ENCODE measurements around the gene GOLGA8T. TPM values are rescaled to one million over a fixed set of nuclear protein-coding genes. Genes with fewer than 3 reads are reported as not detected.
"Not testable (repeated sequence)": the region's sequence is repeated elsewhere in the genome, so short reads cannot be mapped to it uniquely, and the experiment has no call there.

The GOLGA8T gene, protein sequence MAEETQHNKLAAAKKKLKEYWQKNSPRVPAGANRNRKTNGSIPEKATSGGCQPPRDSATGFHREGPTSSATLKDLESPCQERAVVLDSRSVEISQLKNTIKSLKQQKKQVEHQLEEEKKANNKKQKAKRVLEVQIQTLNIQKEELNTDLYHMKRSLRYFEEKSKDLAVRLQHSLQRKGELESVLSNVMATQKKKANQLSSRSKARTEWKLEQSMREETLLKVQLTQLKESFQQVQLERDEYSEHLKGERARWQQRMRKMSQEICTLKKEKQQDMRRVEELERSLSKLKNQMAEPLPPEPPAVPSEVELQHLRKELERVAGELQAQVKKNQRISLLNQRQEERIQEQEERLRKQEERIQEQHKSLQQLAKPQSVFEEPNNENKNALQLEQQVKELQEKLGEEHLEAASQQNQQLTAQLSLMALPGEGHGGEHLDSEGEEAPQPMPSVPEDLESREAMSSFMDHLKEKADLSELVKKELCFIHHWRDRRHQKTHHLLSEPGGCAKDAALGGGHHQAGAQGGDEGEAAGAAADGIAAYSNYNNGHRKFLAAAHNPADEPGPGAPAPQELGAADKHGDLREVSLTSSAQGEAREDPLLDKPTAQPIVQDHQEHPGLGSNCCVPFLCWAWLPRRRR
- polyA plus RNA-seq (2013, experiment 1 of 2; ENCODE audit: insufficient read length), result not detected
- not detected for polyA plus RNA-seq (2013, experiment 2 of 2; ENCODE audit: insufficient read length)

DNA sequence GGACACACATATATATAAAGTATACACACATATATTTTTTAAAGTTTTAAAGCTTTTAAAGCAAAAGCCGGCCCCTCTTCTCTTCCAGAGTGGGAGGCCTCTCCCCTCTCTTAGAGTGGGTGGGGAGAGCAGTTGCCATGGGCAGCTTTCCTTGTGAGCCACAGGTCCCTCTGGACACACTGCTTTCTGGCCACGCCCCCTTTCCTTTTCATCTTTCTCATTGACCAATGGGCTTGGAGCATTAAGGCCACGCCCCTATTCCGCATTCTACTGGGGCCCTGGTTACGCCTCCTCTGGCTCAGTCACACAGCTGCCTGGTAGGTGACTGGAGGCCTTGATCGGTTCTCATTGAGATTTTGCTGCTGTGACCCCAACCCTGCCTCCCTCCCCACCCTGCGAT lies at the start of gene GOLGA8T:
TSS of gene GOLGA8T (plus strand) at position 301 of the 400 bp plus-strand sequence. CDS start at position 399, 98 bp downstream.
- DNase-seq, result not testable (repeated sequence)

DNA sequence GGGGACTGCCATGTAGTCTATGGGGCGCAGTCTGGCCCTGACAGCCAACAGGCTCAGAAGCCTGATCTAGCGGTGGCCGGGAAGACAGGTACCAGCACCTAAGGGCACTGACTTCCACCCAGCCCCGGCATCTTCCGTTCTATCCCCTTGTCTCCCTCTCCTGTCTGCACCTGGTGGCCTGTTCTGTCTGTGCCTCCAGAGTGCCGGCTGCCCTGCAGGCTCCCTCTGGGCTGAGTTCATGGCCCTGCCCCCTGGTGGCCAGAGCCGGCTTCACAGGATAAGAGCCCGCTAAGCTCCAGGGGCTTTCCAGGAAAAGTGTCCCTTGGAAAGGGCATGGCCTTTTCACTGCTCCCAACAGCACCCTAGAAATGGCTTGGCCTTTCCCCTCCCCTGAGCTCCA lies 37.0 kb upstream of the GOLGA8T start:
- not testable (repeated sequence) for DNase-seq

DNA sequence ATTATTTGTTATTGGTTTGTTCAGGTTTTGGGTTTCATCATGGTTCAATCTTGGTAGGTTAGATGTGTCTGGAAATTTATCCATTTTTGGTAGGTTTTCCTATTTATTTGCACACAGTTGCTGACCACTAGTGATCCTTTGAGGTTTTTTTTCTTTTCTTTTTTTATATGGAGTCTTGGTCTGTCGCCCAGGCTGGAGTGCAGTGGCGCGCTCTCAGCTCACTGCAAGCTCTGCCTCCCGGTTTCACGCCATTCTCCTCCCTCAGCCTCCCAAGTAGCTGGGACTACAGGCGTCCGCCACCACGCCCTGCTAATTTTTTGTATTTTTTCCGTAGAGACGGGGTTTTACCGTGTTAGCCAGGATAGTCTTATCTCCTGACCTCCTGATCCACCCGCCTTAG lies 32.0 kb upstream of the GOLGA8T start:
- not testable (repeated sequence) for DNase-seq

DNA sequence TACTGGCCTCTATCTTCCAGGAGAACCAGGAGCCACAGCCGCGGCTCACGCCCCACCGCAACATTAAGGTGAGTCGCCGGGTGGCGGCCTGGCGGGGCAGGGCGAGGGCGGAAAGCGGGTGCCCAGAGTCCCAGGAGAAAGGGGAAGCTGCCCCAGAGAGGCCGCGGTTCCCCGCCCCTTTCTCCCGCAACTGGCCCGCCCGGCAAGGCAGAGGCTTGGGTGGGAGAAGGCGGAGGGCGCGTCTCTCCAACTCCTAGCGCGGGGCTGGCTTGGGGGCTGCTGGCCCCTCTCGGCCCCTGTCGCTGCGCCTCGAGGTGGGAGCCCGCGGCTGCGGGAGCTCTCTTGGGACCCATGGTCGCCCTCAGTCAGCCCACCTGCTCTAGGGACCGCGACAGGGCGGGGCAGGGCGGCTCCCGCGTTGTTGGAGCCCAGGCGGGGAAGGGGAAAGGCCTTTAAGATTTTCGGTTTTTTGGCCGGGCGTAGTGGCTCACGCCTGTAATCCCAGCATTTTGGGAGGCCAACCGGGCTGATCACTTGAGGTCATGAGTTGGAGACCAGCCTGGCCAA lies 30.8 kb upstream of the GOLGA8T start:
- DNase-seq, result not testable (repeated sequence)

DNA sequence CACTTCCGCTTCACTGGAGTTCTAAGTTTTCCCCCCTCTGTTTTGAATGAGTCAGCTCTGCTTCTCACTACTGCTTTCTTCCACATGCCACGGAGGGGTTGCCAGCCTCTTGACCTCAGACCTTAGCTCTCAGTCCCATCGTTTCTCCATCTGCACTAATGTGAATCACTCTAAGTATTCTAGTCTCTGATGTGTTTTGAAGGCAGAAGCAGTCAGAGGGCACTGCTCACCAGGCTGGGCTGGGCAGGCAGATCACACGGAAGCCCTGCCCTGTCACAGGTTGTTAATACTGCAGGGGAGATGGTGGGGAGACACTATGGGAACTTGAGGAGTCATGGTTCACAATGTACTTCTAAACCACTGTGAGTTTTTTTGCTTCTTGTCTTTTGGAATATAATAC lies 24.3 kb upstream of the GOLGA8T start:
- DNase-seq, result not testable (repeated sequence)

DNA sequence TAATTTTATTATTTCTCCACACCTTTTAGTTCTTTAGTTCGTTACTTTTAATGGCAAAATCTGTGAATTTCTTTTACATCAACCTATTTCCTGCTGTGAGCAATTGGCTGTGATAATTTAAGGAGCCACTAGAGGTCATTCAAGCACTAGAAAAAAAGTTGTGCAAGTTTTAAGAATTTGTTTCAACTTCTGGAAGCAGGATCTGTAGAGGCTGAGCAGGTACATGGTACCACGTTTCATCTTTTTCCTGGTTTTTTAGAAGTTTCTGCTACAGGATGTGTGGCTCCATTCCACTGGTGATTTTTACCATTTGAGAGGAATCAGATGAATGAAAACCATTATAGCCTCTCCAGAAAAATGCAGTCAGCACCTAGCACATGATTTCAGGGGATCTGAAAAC lies 4.8 kb upstream of the GOLGA8T start:
- DNase-seq, result peak; percentile 3

DNA sequence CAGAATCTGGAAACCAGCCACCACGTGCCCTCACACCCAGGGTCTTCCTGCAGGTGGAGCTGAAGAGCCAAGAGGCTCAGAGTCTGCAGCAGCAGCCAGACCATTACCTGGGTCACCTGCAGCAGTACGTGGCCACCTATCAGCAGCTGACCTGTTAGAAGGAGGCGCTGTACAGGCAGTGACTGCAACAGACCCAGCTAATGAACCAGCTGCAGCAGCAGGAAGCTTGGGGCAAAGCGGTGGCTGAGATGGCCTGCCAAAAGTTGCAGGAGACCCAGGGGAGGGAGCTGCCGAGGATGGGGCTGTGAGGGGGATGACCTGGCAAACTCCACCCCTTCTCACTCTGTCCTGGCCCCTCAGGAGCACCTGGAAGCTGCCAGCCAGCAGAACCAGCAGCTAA lies 8.4 kb downstream of the GOLGA8T start:
- not testable (repeated sequence) for DNase-seq

DNA sequence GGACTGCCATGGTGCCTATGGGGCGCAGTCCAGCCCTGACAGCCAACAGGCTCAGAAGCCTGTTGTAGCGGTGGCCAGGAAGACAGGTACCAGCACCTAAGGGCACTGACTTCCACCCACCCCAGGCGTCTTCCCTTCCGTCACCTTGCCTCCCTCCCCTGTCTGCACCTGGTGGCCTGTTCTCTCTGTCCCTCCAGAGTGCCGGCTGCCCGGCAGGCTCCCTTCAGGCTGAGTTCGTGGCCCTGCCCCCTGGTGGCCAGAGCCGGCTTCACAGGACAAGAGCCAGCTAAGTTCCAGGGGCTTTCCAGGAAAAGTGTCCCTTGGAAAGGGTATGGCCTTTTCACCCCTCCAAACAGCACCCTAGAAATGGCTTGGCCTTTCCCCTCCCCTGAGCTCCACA lies 15.0 kb downstream of the GOLGA8T start:
- not testable (repeated sequence) for DNase-seq

DNA sequence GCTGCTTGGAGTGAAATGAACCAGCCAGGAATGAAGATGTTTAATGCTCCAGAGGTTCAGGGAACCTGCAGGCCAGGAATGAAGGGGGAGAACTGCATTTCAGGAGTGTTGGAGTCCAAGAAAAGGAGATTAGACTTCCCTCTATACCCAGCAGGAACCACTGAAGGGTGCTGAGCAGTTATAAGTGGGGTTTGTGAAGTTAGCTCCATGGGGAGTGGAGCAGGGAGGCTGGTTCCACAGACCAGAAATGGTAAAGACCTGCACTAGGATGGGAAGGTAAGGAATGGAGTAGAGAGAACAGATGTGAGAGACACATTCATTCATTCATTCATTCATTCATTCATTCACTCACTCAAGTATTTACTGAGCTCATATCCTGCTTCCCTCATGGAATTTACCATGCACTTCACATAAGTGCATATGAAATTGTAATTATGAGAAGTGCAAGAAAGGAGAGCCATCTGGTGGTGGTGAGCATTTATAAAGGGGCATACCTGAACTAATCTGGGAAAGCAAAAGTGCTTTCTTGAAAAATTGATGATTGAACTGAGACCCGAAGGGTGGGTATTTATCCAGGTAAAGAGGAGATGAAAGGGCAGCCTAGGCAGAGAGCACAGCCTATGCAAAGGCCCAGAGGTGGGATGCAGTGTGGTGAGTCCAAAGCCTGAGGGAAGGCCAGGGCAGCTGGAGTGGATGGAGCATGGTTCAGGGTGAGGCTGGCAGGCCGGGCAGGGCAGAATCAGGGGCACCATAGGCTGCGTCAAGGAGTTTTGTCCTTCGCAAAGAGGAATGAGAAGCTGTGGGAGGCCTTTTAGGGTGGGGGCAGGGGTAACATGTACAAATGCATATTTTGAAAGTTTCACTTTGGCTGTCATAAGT lies 27.9 kb downstream of the GOLGA8T start:
- DNase-seq, result not testable (repeated sequence)

DNA sequence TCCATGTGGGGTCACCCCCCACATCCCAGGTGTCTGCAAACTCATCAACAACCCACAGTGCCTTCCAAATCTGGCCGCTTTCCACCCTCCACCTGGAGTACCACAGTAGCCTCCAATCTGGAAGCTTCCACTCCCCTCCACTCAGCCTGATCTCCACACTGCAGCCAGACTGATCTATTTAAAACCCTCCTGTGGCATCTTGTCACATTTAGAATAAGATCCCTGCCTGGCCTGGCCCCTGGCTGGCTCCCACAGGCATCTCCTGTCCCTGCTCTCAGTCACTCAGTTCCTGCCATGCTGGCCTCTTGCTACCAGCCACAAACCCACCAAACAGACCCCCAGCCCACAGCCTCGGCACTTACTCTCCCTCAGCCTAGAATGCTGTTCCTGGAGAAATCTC lies 28.9 kb downstream of the GOLGA8T start:
- DNase-seq, result not testable (repeated sequence)

DNA sequence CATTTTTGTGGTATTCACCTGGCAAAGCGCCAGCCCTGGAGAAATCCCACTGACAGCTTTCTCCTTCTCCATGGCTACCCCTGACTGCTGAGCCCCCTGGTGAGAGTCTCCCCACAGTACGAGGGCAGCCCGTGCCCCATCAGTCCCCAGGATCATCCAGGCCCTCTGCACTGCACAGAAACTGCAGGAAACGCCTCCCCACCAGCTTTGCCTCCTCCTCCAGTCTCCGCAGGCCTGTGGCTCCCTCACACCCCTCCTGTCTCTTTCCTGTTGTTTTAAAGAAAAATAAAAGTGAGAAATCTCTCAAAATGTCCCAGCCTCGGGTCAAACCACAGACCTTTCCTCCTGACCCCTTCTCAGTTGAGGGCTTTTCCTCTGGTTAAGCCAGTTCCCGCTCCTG lies 29.4 kb downstream of the GOLGA8T start:
- not testable (repeated sequence) for DNase-seq

DNA sequence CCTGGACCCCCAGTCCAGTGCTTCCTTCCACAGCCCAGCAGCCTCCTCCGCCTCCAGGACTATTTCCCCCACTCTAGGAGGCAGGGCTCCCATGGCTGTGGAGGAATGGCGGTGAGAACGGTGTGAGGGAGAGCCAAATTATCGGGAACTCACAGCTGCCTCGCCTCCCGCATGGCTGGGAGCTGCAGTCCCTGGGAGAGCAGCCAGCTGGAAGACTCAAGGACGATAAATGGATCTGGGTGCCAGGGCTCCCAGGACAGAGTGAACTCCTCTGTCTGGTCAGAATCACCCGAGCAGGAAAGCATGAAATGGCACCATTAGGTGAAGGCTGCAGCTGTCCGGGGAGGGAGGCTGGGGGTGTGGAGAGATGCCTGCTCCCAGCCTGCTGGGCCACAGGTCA lies 32.6 kb downstream of the GOLGA8T start:
- DNase-seq, result not testable (repeated sequence)

DNA sequence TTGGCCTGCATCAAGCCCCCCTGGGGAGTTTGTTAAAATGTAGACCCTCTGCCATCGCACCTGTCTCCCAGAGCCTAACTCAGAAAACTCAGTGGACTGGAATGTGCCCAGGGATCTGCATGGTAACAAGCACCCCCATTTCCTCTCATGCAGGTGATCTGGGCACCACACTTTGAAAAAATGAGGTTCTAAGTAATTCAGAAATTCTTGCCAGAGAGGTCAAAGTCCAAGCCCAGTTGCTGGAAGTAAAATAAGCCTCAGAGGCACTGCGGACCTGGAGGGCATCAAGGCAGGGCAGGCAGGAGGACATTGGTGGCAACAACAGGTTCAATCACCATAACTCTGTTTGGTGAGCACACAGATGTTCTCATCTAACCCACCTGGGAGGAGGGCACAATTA lies 33.0 kb downstream of the GOLGA8T start:
- DNase-seq, result not testable (repeated sequence)

DNA sequence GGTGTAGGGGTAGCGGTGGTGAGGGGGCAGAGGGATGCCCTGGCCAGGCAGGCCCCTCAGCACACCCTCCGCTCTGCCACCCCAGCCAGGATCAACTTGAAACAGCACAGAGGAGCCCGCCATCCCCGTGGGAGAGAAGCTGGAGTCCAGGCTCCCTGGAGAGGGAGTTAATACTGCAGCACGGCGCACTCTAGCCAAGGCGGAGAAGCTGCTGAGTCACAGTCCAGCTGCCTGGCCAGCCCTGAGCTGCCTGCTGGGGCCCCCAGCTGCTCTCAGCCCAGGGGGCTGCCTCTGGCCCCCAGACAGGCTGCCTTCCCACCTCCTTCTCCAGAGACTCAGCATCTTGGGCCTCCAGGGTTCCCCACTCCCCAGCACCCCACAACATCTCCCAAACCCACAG lies 36.6 kb downstream of the GOLGA8T start:
- not testable (repeated sequence) for DNase-seq

DNA sequence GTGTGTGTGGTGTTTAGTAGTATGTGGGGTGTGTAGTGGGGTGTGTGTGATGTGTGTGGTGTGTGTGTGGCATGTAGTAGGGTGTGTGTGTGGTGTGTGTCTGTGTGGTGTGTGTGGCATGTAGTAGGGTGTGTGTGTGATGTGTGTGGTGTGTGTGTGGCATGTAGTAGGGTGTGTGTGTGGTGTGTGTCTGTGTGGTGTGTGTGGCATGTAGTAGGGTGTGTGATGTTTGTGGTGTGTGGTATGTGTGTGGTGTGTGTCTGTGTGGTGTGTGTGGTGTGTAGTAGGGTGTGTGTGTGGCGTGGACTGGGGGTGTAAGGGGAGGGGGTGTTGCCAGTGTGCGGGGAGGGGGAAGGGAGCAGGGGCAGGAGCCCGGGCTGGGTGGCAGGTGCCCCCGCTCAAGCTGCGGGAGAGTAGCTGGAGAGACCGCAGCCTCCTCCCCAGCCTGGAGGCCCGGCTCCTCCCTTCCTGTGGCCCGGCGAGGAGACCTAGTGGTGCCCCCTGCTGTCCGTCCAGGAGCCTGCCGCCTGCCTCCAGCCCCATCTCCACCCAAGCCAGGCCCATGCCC lies 38.3 kb downstream of the GOLGA8T start:
- peak; percentile 0 for DNase-seq

DNA sequence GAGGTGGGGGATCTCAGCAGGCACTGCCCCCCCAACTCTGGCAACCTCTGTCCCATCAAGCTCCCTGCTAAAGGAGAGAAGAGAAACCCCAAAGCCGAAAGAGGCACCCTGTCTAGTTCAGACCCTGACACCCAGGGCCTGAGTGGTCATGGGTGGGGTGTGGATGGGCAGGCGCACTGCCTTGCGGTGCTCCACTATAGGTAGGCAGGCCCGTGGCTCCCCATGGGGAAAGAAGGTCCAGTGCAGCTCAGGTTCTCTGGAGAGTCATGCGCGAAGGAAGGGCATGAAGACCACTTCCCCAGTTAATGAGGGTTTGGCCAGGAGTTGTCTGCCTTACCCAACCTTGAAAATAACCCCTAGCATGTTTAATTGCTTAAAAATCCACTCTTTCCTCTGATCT lies 40.4 kb downstream of the GOLGA8T start:
- not testable (repeated sequence) for DNase-seq

DNA sequence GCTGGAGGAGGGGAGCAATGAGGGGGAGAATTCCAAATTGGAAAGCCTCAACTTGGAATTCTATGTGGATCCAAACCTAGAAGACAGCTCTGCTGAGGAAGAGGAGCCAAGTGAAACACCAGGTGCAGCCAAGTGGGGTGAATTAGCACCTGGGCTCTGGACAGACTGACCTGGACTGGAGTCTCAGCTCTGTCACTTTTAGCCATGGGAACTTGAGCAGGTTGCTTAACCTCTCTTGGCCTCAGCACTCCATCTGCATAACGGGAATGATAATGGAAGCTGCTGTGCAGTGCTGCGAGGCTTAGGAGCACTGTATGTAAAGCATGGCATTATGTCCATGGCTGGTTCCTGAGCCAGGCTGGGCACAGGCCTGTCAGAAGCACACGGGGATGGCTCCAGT lies 41.8 kb downstream of the GOLGA8T start:
- not testable (repeated sequence) for DNase-seq

DNA sequence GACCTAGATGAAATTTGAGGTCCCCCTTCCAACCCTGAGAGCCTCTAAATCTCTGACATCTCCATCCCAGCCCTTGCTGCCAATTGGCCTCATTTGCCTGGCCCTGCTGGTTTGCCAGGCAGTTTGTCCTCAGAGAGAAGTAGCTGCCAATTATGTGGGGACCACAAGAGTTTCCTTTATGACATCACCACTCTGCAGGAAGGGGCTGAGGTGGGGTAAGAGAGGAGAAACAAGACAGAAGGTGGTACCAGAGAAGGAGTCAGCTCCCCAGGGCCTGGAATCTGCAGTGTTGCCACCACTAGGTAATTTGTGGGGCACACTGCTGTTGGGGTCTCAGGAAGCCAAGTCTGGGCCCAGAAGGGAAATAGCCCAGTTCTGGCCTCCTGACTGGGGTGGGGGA lies 45.0 kb downstream of the GOLGA8T start:
- DNase-seq, result not testable (repeated sequence)

DNA sequence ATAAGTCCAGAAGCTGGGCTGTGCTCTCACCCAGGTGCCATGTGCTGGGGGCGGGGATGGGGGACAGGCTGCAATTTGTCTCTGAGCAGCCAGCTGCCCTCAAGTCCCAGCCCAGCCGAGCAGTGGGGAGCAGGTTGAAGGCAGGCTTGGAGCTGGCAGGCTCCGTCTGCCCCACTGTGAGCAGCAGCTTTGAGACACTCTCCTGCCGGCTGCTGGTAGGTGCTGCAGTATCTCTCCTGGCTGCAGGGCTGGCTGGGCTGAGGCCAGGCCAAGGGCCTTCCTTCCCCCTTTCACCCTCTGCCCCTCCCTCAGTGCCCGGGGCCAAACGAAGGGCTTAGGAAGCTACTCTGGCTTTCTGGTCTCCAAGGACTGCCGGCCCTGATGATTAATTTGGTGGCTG lies 50.6 kb downstream of the GOLGA8T start:
- not testable (repeated sequence) for DNase-seq

DNA sequence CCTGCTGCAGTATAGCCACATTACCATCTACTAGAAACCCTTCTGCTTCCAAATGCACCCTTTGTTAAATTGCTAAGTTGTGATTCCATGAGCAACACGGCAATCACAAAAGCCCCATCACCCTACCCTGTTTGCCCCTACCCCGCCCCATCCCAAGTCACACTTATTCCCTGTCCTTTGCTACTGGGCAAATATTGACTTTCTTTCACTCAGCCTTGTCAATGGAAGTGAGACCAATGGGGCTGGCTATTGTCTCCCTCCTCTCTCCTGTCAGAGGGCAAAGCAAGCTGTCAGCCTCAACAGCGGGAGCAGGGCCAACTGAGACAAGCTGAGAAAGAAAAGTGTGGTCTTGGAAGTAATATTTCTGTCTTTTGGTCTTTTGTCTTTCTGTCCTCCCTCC lies 52.6 kb downstream of the GOLGA8T start:
- DNase-seq, result not testable (repeated sequence)

DNA sequence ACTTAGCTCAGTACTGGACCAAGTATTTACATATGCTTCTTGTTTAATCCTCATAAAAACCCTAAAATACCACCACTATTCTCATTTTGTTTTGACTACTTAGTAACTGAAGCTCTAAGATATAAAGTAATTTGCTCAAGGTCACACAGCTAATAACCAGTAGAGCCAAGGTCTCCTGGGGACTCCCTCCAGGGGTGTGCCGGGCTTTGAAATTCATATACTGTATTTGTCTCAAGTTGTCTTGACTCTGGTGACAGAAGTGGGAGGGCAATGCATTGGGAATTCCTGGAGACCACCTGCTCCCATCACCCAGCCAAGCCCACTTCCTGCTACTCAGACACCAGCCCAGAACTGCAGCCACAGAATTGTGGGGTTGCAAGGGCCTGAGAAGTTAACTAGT lies 54.9 kb downstream of the GOLGA8T start:
- DNase-seq, result not testable (repeated sequence)

DNA sequence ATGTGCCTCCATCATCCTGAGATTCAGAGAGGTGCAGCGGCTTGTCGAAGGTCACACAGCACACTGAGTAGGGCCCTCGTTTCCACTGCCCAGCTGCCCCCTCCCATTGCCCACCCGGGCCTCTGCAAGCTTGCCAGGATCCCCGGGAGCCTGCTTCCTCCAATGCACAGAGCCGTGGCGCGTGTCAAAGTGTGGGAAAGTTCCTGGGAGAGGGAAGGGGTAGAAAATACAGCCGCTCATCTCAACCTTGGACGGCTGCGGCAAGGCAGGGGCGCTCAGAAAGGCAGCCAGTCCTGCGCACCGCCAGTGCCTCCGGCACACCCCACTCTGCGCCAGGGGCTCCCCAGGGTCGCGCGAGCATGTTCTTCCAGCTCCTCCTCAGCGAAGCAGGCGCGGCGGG lies 56.3 kb downstream of the GOLGA8T start:
- not testable (repeated sequence) for DNase-seq
